Superior temporal gyrus (tissue), 1 donor: ENCODE measurements around the gene PAX5.

Experiments
- DNase-seq: peaks from one replicate; pipeline ENCODE4 v3.0.0-alpha.2; 2016; ENCODE audit errors: extremely low spot score

PAX5 gene

GRCh38 chr9:36902080-36902716 is 131.9 kb downstream of the PAX5 start:
- no peak for DNase-seq

GRCh38 chr9:36901528-36901927 is 132.5 kb downstream of the PAX5 start:
- no peak for DNase-seq

- no peak for DNase-seq
These were observed 133.2 kb downstream of the PAX5 start for GRCh38 chr9:36900856-36901220.

- no peak for DNase-seq
These were observed 133.8 kb downstream of the PAX5 start for GRCh38 chr9:36900136-36900855.

GRCh38 chr9:36899406-36899805 is 134.7 kb downstream of the PAX5 start:
- DNase-seq = no peak

GRCh38 chr9:36898431-36899020 is 135.5 kb downstream of the PAX5 start:
- no peak for DNase-seq

GRCh38 chr9:36897478-36897877 is 136.6 kb downstream of the PAX5 start:
- DNase-seq = no peak

GRCh38 chr9:36897019-36897418 is 137.0 kb downstream of the PAX5 start:
- DNase-seq = no peak

- no peak for DNase-seq
These were observed 137.8 kb downstream of the PAX5 start for GRCh38 chr9:36896296-36896695.

- no peak for DNase-seq
These were observed 138.3 kb downstream of the PAX5 start for GRCh38 chr9:36895744-36896260.

- no peak for DNase-seq
These were observed 139.3 kb downstream of the PAX5 start for GRCh38 chr9:36894695-36895310.

- DNase-seq = no peak
These were observed 140.2 kb downstream of the PAX5 start for GRCh38 chr9:36893911-36894310.

GRCh38 chr9:36893184-36893583 is 140.9 kb downstream of the PAX5 start:
- no peak for DNase-seq

GRCh38 chr9:36892279-36892678 is 141.8 kb downstream of the PAX5 start:
- no peak for DNase-seq

- DNase-seq = no peak
These were observed 142.7 kb downstream of the PAX5 start for GRCh38 chr9:36891341-36891811.

- no peak for DNase-seq
These were observed 144.2 kb downstream of the PAX5 start for GRCh38 chr9:36889844-36890243.

- DNase-seq = no peak
These were observed 145.5 kb downstream of the PAX5 start for GRCh38 chr9:36888551-36888950.

- no peak for DNase-seq
These were observed 149.3 kb downstream of the PAX5 start for GRCh38 chr9:36884721-36885120.

- no peak for DNase-seq
These were observed 151.5 kb downstream of the PAX5 start for GRCh38 chr9:36882594-36882993.

GRCh38 chr9:36881743-36882441 is 152.2 kb downstream of the PAX5 start:
- no peak for DNase-seq

- no peak for DNase-seq
These were observed 152.8 kb downstream of the PAX5 start for GRCh38 chr9:36881316-36881715.

- no peak for DNase-seq
These were observed 154.0 kb downstream of the PAX5 start for GRCh38 chr9:36880075-36880474.
